NCI-H146 (cell line): ENCODE data around the gene IFIT1B.
"Not testable (repeated sequence)": the region's sequence is repeated elsewhere in the genome, so short reads cannot be mapped to it uniquely, and the experiment has no call there.

Experiments used
- DNase-seq: peaks from one replicate; lab custom pipeline; 2025; lab: John Stamatoyannopoulos, UW

Gene IFIT1B, protein sequence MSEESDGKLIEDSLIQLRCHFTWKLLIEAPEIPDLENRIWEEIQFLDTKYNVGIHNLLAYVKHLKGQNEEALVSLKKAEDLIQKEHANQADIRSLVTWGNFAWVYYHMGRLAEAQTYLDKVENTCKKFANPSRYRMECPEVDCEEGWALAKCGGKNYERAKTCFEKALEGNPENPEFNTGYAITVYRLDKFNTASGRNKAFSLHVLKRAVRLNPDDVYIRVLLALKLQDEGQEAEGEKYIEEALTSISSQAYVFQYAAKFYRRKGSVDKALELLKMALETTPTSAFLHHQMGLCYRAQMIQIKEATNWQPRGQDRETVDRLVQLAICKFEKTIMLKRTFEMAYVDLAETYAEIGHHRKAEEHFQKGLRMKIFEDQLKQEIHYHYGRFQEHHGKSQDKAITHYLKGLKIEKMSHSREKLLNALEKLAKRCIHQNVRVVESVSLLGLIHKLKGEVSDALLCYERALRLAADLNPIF

DNA sequence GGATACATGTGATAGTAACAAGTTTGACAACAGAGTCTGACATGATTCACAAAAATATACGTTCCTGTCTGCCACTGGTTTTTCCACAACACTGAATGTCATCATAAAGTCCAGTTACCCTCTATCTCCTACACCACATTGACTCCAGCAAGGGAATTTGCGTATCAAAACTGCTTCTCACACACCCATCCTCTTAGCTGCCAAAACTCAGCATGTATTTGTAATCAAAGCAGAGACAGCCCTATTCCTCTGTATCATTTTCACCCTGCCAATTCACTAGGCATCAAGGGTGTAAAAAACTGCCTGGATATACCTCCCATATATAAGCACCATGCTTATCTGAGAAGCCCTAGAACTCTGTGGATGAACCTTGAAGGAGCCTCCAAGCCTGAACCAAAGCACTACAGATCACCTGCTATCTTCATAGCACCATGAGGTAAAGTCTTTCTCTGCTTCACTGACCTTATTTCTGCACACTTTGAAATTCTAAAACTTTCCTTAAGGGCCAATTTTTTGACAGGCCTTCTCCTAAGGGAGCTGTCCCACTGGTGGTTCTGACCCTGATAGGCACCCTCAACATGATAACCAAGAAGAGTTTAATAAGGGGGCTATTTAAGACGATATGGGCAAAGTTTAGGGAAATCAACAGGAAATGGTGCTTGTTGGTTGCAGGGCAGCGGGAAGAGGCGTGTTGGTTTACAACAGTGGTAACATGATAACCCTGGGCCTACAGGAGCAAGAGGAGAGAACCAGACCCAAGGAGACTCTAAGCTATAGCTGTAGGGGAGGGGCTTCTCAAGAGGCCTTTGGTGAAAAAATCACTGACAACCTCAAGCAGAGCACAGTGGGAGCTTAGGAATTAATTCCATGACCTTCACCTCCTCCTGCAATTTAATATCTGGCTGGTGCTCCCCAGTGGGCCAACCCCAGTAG, at the start of gene IFIT1B:
IFIT1B (plus strand) TSS at position 352 of the 933 bp plus-strand sequence; CDS start at position 432, 80 bp downstream.
- no peak for DNase-seq

- DNase-seq, result no peak
These were observed 48.7 kb upstream of the IFIT1B start for GRCh38 chr10:89329151-89329550.

DNA sequence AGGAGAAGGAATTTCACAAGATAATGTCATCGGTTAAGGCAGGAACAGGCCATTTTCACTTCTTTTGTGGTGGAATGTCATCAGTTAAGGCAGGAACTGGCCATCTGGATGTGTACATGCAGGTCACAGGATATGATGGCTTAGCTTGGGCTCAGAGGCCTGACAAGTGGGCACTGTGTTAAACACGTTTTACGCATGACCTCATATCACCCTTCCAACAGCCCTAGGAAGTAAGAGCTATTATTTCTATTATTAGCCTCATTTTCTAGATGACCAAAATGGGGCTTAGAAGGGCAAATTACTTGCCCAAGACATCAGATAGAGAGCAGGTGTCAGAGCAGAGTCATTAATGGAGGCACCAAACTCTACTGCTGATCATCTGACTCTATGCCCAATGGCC, 47.8 kb upstream of the IFIT1B start:
- not testable (repeated sequence) for DNase-seq

DNA sequence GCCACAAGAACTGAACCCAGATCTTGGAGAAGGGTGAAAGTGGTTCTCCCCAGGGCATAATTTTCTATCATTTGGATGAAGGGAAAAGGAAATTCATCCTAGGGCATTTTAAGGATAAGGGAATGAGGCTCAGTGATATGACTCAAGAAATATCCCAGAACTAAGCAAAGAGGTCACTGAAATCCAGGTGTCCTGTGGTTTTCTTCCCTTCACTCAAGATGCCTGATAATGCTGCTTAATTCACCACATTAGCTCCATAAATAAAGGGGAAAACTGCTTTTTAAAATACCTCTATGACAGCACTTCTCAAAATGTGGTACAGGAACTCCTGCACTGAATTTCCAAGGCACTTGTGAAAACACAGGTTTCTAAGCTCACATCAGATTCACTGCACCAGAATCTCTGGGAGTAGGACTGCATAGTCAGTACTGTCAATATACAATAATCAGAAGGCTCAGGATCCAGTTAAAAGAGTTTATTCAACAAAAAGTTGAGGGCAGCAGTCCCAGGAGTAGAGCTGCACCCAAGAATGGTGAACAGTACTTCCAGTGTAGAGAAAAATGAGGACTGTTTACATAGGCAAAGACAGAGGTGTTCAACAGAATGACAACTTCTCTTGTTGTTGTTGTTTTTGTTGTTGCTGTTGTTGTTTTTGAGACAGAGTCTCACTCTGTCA, 47.2 kb upstream of the IFIT1B start:
- DNase-seq, result no peak

DNA sequence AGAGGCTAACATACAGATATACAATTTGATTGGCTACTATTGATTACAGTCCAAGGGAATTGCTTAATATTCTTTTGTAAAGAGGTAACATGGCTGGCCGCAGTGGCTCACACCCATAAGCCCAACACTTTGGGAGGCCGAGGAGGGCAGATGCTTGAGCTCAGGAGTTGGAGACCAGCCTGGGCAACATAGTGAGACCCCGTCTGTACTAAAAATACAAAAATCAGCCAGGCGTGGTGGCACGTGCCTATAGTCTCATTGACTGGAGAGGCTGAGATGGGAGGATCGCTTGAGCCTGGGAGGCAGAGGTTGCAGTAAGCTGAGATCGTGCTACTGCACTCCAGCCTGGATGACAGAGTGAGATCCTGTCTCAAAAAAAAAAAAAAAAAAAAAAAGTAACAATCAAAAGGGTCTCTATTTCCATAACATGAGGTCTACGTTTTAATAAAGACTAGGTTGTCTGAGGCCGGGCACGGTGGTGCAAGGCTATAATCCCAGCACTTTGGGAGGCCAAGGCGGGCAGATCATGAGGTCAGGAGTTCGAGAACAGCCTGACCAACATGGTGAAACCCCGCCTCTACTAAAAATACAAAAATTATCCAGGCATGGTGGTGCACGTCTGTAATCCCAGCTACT, 46.3 kb upstream of the IFIT1B start:
- DNase-seq, result not testable (repeated sequence)

GRCh38 chr10:89332123-89332633, 45.7 kb upstream of the IFIT1B start:
- no peak for DNase-seq

GRCh38 chr10:89335226-89335625, 42.6 kb upstream of the IFIT1B start:
- DNase-seq, result peak; percentile 28

DNA sequence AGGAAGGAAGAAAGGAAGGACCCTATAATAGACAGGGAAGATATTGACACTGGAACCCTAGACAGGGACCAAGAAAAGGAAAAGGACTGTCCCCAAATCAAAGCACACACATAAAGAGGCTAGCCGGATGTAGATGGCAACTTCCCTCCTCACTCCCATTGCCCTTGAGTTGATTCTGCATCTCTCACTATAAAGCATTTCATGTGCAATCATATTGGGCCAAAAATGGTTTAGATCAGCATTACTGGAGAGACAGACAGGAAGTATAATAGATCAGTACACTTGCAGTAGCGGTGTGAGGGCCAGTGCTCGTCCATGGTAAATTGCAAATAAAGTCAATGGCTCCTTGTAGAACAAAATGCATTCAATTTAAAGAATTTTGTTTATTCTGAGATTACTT, 41.6 kb upstream of the IFIT1B start:
- no peak for DNase-seq

DNA sequence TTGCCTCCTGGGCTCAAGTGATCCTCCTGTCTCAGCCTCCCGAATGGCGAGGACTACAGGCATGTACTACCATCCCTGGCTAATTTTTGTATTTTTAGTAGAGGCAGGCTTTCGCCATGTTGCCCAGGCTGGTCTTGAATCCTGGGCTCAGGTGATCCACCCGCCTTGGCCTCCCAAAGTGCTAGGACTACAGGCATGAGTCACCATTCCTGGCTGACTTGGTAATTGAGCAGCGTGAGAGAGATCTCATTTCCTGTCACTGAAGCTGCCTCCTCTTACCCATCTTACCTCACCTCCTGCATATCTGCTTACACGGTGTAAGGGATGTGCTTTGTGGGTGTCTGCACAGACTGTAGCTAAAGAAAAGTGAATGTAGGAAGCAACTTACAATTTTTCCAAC, 40.4 kb upstream of the IFIT1B start:
- no peak for DNase-seq

DNA sequence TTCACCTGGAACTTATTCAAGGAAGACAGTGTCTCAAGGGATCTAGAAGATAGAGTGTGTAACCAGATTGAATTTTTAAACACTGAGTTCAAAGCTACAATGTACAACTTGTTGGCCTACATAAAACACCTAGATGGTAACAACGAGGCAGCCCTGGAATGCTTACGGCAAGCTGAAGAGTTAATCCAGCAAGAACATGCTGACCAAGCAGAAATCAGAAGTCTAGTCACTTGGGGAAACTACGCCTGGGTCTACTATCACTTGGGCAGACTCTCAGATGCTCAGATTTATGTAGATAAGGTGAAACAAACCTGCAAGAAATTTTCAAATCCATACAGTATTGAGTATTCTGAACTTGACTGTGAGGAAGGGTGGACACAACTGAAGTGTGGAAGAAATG, 39.1 kb upstream of the IFIT1B start:
- DNase-seq, result no peak

DNA sequence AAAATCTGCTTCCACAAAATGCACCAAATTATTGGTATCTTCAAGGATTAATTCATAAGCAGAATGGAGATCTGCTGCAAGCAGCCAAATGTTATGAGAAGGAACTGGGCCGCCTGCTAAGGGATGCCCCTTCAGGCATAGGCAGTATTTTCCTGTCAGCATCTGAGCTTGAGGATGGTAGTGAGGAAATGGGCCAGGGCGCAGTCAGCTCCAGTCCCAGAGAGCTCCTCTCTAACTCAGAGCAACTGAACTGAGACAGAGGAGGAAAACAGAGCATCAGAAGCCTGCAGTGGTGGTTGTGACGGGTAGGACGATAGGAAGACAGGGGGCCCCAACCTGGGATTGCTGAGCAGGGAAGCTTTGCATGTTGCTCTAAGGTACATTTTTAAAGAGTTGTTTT, 38.0 kb upstream of the IFIT1B start:
- no peak for DNase-seq

DNA sequence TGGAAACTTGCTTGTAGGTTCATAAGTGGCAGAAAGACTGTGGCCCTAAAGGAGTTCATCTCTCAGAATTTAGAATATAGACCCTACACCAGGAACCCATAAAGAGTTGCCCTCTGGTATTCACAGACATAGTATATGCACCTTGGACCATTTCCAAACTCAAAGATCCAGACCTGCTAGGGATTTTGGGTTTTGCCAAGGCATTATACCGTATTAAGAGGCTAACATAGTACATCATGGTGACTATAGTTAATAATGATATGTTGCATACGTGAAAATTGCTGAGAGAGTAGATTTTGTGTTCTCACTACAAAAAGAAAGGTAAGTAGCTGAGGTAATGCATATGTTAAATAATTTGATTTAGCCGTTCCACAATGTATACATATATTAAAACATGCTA, 36.2 kb upstream of the IFIT1B start:
- no peak for DNase-seq

GRCh38 chr10:89342206-89342958, 35.5 kb upstream of the IFIT1B start:
- DNase-seq, result peak; percentile 74

DNA sequence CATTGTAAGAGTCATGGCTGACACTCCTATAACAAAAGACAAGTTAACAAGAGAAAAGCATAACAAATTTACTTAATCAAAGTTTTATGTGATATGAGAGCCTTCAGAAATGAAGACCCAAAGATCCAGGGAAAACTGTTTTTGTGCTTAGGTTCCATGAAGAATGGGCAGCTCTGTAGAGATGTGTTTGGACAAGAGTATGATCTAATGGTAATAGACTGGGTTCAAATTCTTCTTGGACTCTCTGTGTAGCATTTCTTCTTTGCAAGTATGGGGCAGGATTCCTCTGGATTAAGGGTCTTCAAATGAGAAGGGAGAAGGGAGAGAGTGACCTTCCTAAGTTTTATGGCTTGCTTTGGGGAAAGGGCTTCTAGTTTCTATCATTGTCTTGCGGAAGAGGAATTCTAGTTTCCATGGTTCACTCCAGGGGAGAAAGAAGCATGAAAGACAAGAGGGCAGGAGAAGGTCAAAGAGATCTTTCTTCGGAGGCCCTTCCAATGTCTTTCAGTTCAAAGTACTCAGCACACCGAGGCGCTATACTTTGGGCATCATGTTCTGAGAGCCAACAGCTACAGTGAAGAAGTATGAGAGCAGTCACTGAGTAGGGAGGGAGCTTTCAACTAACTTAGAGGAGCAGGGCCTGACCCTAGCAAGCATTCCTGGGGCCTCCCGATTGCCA, 34.6 kb upstream of the IFIT1B start:
- DNase-seq, result no peak

DNA sequence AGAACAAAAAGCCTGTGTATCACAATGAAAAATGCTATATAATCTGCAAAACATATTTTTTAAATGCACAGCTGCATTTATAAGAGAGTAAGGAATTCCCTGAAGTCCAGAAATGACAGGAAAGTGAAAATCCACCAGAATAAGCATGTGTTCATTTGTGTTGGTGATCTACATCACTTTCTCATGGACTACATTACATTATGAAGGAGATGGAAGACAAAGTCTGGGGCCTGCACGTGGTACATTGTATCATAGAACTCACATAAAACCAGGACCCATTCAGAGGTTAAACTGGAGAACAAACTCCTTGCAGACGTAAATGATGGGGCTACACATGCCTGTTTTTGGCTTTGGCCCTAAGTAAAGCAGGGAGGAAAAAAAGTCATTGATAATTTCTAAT, 33.7 kb upstream of the IFIT1B start:
- no peak for DNase-seq

DNA sequence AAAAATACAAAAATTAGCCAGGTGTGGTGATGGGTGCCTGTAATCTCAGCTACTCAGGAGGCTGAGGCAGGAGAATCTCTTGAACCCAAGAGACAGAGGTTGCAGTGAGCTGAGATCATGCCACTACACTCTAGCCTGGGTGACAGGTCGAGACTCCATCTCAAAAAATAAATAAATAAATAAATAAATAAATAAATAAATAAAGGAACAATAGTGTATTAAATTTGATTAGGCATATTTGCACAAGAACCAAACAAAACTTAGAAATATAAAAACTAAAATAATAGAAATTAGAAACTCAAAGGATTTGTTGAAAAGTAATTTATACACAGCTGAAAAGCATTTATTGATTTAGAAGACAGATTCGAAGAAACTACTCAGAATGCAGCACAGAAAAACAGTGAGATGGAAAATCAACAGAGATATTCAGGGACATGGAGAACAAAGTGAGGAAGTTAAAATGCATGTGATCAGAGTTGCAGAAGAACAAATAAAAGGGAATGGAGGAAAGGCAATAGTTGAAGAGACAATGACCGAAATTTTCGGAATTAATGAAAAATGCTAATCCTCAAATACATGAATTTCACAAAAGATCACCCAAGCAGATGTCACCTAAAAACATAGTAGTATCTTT, 32.4 kb upstream of the IFIT1B start:
- no peak for DNase-seq

GRCh38 chr10:89346405-89347254, 31.2 kb upstream of the IFIT1B start:
- DNase-seq, result no peak

GRCh38 chr10:89347701-89348457, 30.0 kb upstream of the IFIT1B start:
- DNase-seq, result no peak
